ENCODE data around the gene DUSP12. TPM values are rescaled to one million over a fixed set of nuclear protein-coding genes. Genes with fewer than 3 reads are reported as not detected.

The DUSP12 gene
- total and polyA plus RNA-seq, 3 donors from 2014 or later = 21.8 to 31.8 (median 23.6) TPM

DNA sequence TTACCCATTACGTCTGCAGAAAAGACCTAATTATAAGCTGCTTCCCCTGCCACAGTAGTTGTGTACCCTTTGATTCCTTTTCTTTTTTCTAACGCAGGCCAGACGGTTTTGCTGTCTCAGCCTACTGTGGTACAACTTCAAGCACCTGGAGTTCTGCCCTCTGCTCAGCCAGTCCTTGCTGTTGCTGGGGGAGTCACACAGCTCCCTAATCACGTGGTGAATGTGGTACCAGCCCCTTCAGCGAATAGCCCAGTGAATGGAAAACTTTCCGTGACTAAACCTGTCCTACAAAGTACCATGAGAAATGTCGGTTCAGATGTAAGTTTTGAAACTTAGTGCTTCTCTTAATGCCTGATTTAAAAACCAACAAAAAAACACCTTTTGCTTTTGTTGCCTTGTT, 52.4 kb downstream of the DUSP12 start:
- peaks cover 13% of the 10 kb centered on the region for H3K4me1 ChIP-seq

DNA sequence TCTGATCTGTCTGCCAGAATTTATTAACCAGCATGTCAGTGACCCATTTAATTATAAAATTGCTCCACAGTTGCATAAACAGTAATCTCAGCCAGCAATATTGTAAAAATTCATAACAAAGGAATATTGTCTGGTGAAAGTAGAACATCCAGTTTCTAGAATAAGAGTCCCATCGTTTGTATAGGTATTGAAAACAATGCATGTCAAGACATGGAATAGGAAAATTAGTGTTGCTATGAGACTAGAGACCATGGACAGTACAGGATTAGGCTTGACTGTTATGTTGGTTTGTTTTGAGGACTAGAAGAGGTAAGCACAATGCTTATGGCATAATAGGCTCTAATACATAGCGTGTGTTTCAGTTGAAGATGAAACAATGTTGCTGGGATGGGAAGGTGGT, 53.6 kb downstream of the DUSP12 start:
- peaks cover 19% of the 10 kb centered on the region for H3K4me1 ChIP-seq
- peak overlapping the region in 1 of 2 donors; percentile 0 for H3K27ac ChIP-seq
- H3K9me3 ChIP-seq = no peaks in the 10 kb centered on the region
- WGBS, 2 donors = 55 to 62% methylated on average over 2 of the region's 2 CpGs
- intact Hi-C loops (cut with DNase I; ENCODE audit: low total_unique reads) = no loop called here
- TF ChIP-seq, protein P1, sequence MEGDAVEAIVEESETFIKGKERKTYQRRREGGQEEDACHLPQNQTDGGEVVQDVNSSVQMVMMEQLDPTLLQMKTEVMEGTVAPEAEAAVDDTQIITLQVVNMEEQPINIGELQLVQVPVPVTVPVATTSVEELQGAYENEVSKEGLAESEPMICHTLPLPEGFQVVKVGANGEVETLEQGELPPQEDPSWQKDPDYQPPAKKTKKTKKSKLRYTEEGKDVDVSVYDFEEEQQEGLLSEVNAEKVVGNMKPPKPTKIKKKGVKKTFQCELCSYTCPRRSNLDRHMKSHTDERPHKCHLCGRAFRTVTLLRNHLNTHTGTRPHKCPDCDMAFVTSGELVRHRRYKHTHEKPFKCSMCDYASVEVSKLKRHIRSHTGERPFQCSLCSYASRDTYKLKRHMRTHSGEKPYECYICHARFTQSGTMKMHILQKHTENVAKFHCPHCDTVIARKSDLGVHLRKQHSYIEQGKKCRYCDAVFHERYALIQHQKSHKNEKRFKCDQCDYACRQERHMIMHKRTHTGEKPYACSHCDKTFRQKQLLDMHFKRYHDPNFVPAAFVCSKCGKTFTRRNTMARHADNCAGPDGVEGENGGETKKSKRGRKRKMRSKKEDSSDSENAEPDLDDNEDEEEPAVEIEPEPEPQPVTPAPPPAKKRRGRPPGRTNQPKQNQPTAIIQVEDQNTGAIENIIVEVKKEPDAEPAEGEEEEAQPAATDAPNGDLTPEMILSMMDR (IDR thresholded peaks at IDR 0.05) = no peak
- no peak for TF ChIP-seq POLR2A (IDR thresholded peaks at IDR 0.05)
- no peaks in the 10 kb centered on the region for H3K27me3 ChIP-seq
- peak; percentile 32 for DNase-seq
- H3K36me3 ChIP-seq (ENCODE audit: low read depth, missing control alignments) = no peaks in the 10 kb centered on the region
- H3K4me3 ChIP-seq = no peak overlapping the region

More for the DNA sequence above, 52.4 kb downstream of the DUSP12 start:
- WGBS, 2 donors = 53 to 79% methylated on average over 7 of the region's 7 CpGs
- TF ChIP-seq, protein P1 (IDR thresholded peaks at IDR 0.05) = no peak
- no peak for TF ChIP-seq POLR2A (IDR thresholded peaks at IDR 0.05)
- no peak overlapping the region for H3K4me3 ChIP-seq
- H3K9me3 ChIP-seq = no peaks in the 10 kb centered on the region
- intact Hi-C loops (cut with DNase I; ENCODE audit: low total_unique reads) = no loop called here
- no peaks in the 10 kb centered on the region for H3K27me3 ChIP-seq
- no peaks in the 10 kb centered on the region for H3K36me3 ChIP-seq (ENCODE audit: low read depth, missing control alignments)
- no peak overlapping the region for H3K27ac ChIP-seq
- DNase-seq = peak; percentile 79

DNA sequence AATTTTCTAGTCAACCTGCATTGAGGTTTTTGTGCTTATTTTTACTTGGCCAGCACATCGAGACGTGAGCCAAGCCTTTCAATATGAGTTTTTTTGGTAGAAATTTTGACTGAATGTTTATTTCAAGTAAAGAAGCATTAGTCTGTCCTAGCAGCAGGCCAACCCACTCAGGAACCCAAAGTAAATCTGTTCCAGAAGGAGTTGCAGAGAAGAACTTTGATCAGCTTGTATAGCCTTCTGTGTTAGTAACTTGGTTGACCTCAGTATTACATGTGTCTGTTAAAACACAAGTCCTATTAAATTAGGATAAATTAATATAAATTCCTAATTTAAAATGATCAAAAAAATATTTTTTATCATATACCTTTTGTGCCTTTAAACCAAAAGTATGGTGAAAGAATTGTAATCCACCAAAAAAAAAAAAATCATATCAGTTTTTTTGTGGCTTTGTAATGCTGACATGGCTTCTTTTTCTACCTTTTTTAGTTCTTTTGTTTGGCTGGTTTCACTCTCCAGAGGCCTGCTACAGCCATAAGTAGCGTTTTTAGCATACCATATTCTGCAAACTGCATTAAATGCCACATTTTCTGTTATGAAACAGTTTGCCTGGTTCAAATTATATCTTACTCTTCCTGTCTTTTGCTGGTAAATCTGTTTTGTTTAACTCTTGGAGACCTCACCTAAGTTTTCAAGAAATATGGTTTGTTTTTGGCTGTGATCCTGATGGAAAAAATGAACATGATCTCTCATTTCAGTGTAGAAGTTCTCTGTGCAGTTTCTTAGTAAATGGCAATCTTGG, 56.0 kb downstream of the DUSP12 start:
- TF ChIP-seq, protein P1 (IDR thresholded peaks at IDR 0.05) = no peak
- intact Hi-C loops (cut with DNase I; ENCODE audit: low total_unique reads) = no loop called here
- Histone ChIP-seq H3K27me3 (no peaks in the 10 kb centered on the region), H3K4me1 (peaks cover 15% of the 10 kb centered on the region), H3K4me3 (no peak overlapping the region), H3K27ac (peak overlapping the region in 1 of 2 donors; percentile 54), H3K9me3 (no peaks in the 10 kb centered on the region), H3K36me3 (ENCODE audit: low read depth, missing control alignments) (no peaks in the 10 kb centered on the region)
- WGBS, 2 donors = 67 to 74% methylated on average over 3 of the region's 3 CpGs
- DNase-seq = no peak

Small RNA genes within 50 kb of the gene (small RNA-seq; reads per million reads assigned to genes)
- gene RN7SL466P = 0 reads per million in 2 donors

Other genes starting within 250 kb of the DUSP12 start
- gene FCGR2A, start 244.3 kb upstream of the DUSP12 start, total RNA-seq = 10 to 100 TPM in 1 of 2 donors, 1 to 10 TPM in 1; 7.2 to 19.9 TPM
- 15.4 TPM for gene FCGR2A, start 244.3 kb upstream of the DUSP12 start, polyA plus RNA-seq (ENCODE audit: insufficient read depth, low read depth, low replicate concordance)
- 1 to 10 TPM in 1 of 2 donors, under 1 TPM in 1; 0.94 to 2.5 TPM for gene HSPA6, start 225.2 kb upstream of the DUSP12 start, total RNA-seq
- gene HSPA6, start 225.2 kb upstream of the DUSP12 start, polyA plus RNA-seq (ENCODE audit: insufficient read depth, low read depth, low replicate concordance) = 2.8 TPM
- gene FCGR3A, start 200.0 kb upstream of the DUSP12 start, total RNA-seq = 1 to 10 TPM; 2.0 to 5.5 TPM
- gene FCGR3A, start 200.0 kb upstream of the DUSP12 start, polyA plus RNA-seq (ENCODE audit: insufficient read depth, low read depth, low replicate concordance) = 25.7 TPM
- gene FCGR3B, start 118.6 kb upstream of the DUSP12 start, total RNA-seq = under 1 TPM in 1 of 2 donors, not detected in 1; 0.37 TPM
- 2.5 TPM for gene FCGR3B, start 118.6 kb upstream of the DUSP12 start, polyA plus RNA-seq (ENCODE audit: insufficient read depth, low read depth, low replicate concordance)
- 1 to 10 TPM; 1.1 to 5.8 TPM for gene FCGR2B, start 86.6 kb upstream of the DUSP12 start, total RNA-seq
- 16.1 TPM for gene FCGR2B, start 86.6 kb upstream of the DUSP12 start, polyA plus RNA-seq (ENCODE audit: insufficient read depth, low read depth, low replicate concordance)
- not detected for gene FCRLA, start 42.6 kb upstream of the DUSP12 start, total RNA-seq
- gene FCRLA, start 42.6 kb upstream of the DUSP12 start, polyA plus RNA-seq (ENCODE audit: insufficient read depth, low read depth, low replicate concordance) = 0.50 TPM
- gene FCRLB, start 28.2 kb upstream of the DUSP12 start, total RNA-seq = under 1 TPM; 0.63 to 0.68 TPM
- 0.53 TPM for gene FCRLB, start 28.2 kb upstream of the DUSP12 start, polyA plus RNA-seq (ENCODE audit: insufficient read depth, low read depth, low replicate concordance)
- 10 to 100 TPM; 38.0 to 38.2 TPM for gene ATF6, start 16.5 kb downstream of the DUSP12 start, total RNA-seq
- 22.6 TPM for gene ATF6, start 16.5 kb downstream of the DUSP12 start, polyA plus RNA-seq (ENCODE audit: insufficient read depth, low read depth, low replicate concordance)

Data from testis (tissue), 3 donors.